Keratinocyte (primary cell): ENCODE measurements around the gene MAGEL2. TPM values are rescaled to one million over a fixed set of nuclear protein-coding genes. Genes with fewer than 3 reads are reported as not detected.

ENCODE experiments used
- DNase-seq: peaks from one replicate; pipeline ENCODE4 v3.0.0-alpha.2; 2011; ENCODE audit warnings: low read depth, missing footprints, low spot score
- FAIRE-seq: peaks from 2 replicates; lab custom pipeline; 2011; peaks lifted over from hg19 to GRCh38; lab: Jason Lieb, UNC
- H2AFZ ChIP-seq: 2 replicates; pipeline ENCODE4 v1.6.0; 2012; ENCODE audit warnings: low read length, control low read depth, inconsistent platforms; ENCODE audit not compliant: control insufficient read depth
- H3K27ac ChIP-seq: 2 replicates; pipeline ENCODE4 v1.5.1; 2011; ENCODE audit warnings: low read length; ENCODE audit not compliant: control insufficient read depth, insufficient read depth
- H3K27me3 ChIP-seq: 3 replicates; pipeline ENCODE4 v1.6.0; 2011; ENCODE audit warnings: low read length; ENCODE audit not compliant: control insufficient read depth, insufficient read depth; ENCODE audit errors: extremely low read depth
- H3K36me3 ChIP-seq, 2 experiments: 2 replicates in 1 of 2; 3 replicates in 1 of 2; pipeline ENCODE4 v1.5.1; 2011; ENCODE audit warnings: low read length in 2 of 2, mild to moderate bottlenecking in 1 of 2; ENCODE audit not compliant: control insufficient read depth in 2 of 2, insufficient read depth in 2 of 2; ENCODE audit errors: extremely low read depth in 1 of 2
- H3K4me1 ChIP-seq: 3 replicates; pipeline ENCODE4 v1.5.1; 2011; ENCODE audit warnings: low read length; ENCODE audit not compliant: control insufficient read depth, insufficient read depth; ENCODE audit errors: extremely low read depth
- H3K4me2 ChIP-seq: 3 replicates; pipeline ENCODE4 v1.6.0; 2011; ENCODE audit warnings: low read depth, low read length; ENCODE audit not compliant: control insufficient read depth, insufficient read depth; ENCODE audit errors: extremely low read depth
- H3K4me3 ChIP-seq, 3 experiments: fragments of 200-600 bp in 1 of 3; sonication (generic) in 1 of 3; 2 replicates in 2 of 3; 3 replicates in 1 of 3; pipeline ENCODE4 v1.5.1; 2011 to 2016; ENCODE audit warnings: low read length in 3 of 3, mild to moderate bottlenecking in 3 of 3, control low read depth in 2 of 3, inconsistent platforms in 1 of 3, low read depth in 1 of 3, mixed read lengths in 1 of 3, mixed run types in 1 of 3, moderate library complexity in 1 of 3; ENCODE audit not compliant: control insufficient read depth in 2 of 3, insufficient read depth in 2 of 3; ENCODE audit errors: extremely low read depth in 1 of 3
- H3K79me2 ChIP-seq: 2 replicates; pipeline ENCODE4 v1.6.0; 2012; ENCODE audit warnings: low read length; ENCODE audit not compliant: control insufficient read depth, insufficient read depth
- H3K9ac ChIP-seq: 3 replicates; pipeline ENCODE4 v1.6.0; 2011; ENCODE audit warnings: low read length; ENCODE audit not compliant: control insufficient read depth, insufficient read depth; ENCODE audit errors: extremely low read depth
- H3K9me1 ChIP-seq: 3 replicates; pipeline ENCODE4 v1.6.0; 2011; ENCODE audit warnings: low read length; ENCODE audit not compliant: control insufficient read depth, insufficient read depth; ENCODE audit errors: extremely low read depth
- H3K9me3 ChIP-seq: 2 replicates; pipeline ENCODE4 v1.5.1; 2012; ENCODE audit warnings: low read depth, low read length; ENCODE audit not compliant: control insufficient read depth
- H4K20me1 ChIP-seq: 3 replicates; pipeline ENCODE4 v1.6.0; 2011; ENCODE audit warnings: low read length; ENCODE audit not compliant: control insufficient read depth, insufficient read depth; ENCODE audit errors: extremely low read depth
- EZH2 ChIP-seq: IDR thresholded peaks from one replicate; pipeline ENCODE4 v1.6.1; 2012; ENCODE audit warnings: inconsistent platforms, mild to moderate bottlenecking, low read length, moderate library complexity
- dilution Hi-C: fragments of 300-500 bp; cut with MboI; formaldehyde crosslinking; loops from one replicate; pipeline ENCODE4 v1.7.0; 2020; ENCODE audit warnings: low sequenced_read_pairs; ENCODE audit not compliant: extremely low pct_ligation_motif_present
- polyA plus RNA-seq, 5 experiments: library from polyadenylated mRNA; depleted of rRNA in 3 of 5; stranded (reverse) in 3 of 5; stranded (forward) in 1 of 5; unstranded in 1 of 5; fragments of >200 nt; gene quantifications; 1 replicate in 1 of 5; 2 replicates in 3 of 5; 3 replicates in 1 of 5; pipeline versions ENCODE4 v1.2.1 to v1.2.3, GENCODE V29; 2011 to 2012; ENCODE audit warnings: missing spikeins in 2 of 5, low read depth in 1 of 5, low replicate concordance in 1 of 5
- TF ChIP-seq, protein P1 (sequence below), 3 experiments: IDR thresholded peaks in 1 of 3; conservative IDR thresholded peaks in 1 of 3; optimal IDR thresholded peaks in 1 of 3; 2 replicates in 2 of 3; 3 replicates in 1 of 3; pipeline versions ENCODE3 to v1.5.1; 2011; ENCODE audit warnings: low read length in 3 of 3, mild to moderate bottlenecking in 3 of 3, moderate library complexity in 2 of 3, control low read depth in 1 of 3, inconsistent platforms in 1 of 3; ENCODE audit not compliant: insufficient read depth in 2 of 3; ENCODE audit errors: extremely low read depth in 1 of 3

Gene MAGEL2
- polyA plus RNA-seq, 1 donor (not counting 4 experiments of a cell fraction or from before 2014, with no cell fraction given), result not detected

GRCh38 chr15:23670970-23671369 is 23.3 kb upstream of the MAGEL2 start:
- Histone ChIP-seq H2AFZ (no peak overlapping the region), H3K4me1 (no peaks in the 10 kb centered on the region), H4K20me1 (no peaks in the 10 kb centered on the region), H3K4me3 (no peak overlapping the region), H3K27ac (no peak overlapping the region), H3K36me3 (no peaks in the 10 kb centered on the region), H3K9ac (no peak overlapping the region), H3K4me2 (no peak overlapping the region), H3K9me3 (peaks cover 2% of the 10 kb centered on the region), H3K79me2 (no peaks in the 10 kb centered on the region), H3K9me1 (no peaks in the 10 kb centered on the region), H3K27me3 (no peaks in the 10 kb centered on the region)
- TF ChIP-seq, protein P1, sequence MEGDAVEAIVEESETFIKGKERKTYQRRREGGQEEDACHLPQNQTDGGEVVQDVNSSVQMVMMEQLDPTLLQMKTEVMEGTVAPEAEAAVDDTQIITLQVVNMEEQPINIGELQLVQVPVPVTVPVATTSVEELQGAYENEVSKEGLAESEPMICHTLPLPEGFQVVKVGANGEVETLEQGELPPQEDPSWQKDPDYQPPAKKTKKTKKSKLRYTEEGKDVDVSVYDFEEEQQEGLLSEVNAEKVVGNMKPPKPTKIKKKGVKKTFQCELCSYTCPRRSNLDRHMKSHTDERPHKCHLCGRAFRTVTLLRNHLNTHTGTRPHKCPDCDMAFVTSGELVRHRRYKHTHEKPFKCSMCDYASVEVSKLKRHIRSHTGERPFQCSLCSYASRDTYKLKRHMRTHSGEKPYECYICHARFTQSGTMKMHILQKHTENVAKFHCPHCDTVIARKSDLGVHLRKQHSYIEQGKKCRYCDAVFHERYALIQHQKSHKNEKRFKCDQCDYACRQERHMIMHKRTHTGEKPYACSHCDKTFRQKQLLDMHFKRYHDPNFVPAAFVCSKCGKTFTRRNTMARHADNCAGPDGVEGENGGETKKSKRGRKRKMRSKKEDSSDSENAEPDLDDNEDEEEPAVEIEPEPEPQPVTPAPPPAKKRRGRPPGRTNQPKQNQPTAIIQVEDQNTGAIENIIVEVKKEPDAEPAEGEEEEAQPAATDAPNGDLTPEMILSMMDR (optimal IDR thresholded peaks at IDR 0.05 in 1 of 3, IDR thresholded peaks at IDR 0.05 in 1 of 3, conservative IDR thresholded peaks at IDR 0.05 in 1 of 3; ENCODE audit: extremely low read depth in 1 of 3, insufficient read depth in 2 of 3, low read length in 3 of 3), result no peak
- no peak for TF ChIP-seq EZH2
- dilution Hi-C loops, result no loop called here
- DNase-seq, result no peak
- no peak for FAIRE-seq

GRCh38 chr15:23663232-23663631 is 15.6 kb upstream of the MAGEL2 start:
- no peaks in the 10 kb centered on the region for H3K9me1 ChIP-seq
- H3K9ac ChIP-seq, result no peak overlapping the region
- TF ChIP-seq EZH2, result no peak
- TF ChIP-seq, protein P1 (optimal IDR thresholded peaks at IDR 0.05 in 1 of 3, IDR thresholded peaks at IDR 0.05 in 1 of 3, conservative IDR thresholded peaks at IDR 0.05 in 1 of 3; ENCODE audit: extremely low read depth in 1 of 3, insufficient read depth in 2 of 3, low read length in 3 of 3), result no peak
- H3K36me3 ChIP-seq, result no peaks in the 10 kb centered on the region
- H3K9me3 ChIP-seq, result peaks cover 8% of the 10 kb centered on the region
- DNase-seq, result no peak
- H2AFZ ChIP-seq, result no peak overlapping the region
- H4K20me1 ChIP-seq, result no peaks in the 10 kb centered on the region
- no peaks in the 10 kb centered on the region for H3K27me3 ChIP-seq
- dilution Hi-C loops, result no loop called here
- H3K27ac ChIP-seq, result no peak overlapping the region
- H3K79me2 ChIP-seq, result no peaks in the 10 kb centered on the region
- H3K4me2 ChIP-seq, result no peak overlapping the region
- no peak overlapping the region for H3K4me3 ChIP-seq
- no peaks in the 10 kb centered on the region for H3K4me1 ChIP-seq
- no peak for FAIRE-seq
